Tibial nerve (tissue), 4 donors: ENCODE results near the gene IQGAP2. TPM values are rescaled to one million over a fixed set of nuclear protein-coding genes. Genes with fewer than 3 reads are reported as not detected.

Experiments used
- DNase-seq, 2 donors: peaks; one replicate each; pipeline ENCODE4 v3.0.0-alpha.2; 2019; ENCODE audit warnings: low spot score in 2 of 2
- H3K27ac ChIP-seq, 4 donors: fragments of 200-600 bp; sonication (generic) in 3 of 4; one replicate each; pipeline ENCODE4 v1.5.1; 2017 to 2019; ENCODE audit warnings: mild to moderate bottlenecking in 1 of 4
- H3K27me3 ChIP-seq, 2 donors: fragments of 200-600 bp; sonication (generic) in 1 of 2; one replicate each; pipeline versions ENCODE4 v1.5.1 to v1.6.0; 2017 to 2019
- H3K36me3 ChIP-seq, 3 donors: fragments of 200-600 bp; sonication (generic); one replicate each; pipeline ENCODE4 v1.5.1; 2018 to 2019
- H3K4me1 ChIP-seq, 4 donors: fragments of 200-600 bp; sonication (generic) in 3 of 4; one replicate each; pipeline ENCODE4 v1.5.1; 2017 to 2019
- H3K4me3 ChIP-seq, 4 donors: fragments of 200-600 bp; sonication (generic) in 3 of 4; one replicate each; pipeline ENCODE4 v1.5.1; 2017 to 2019; ENCODE audit warnings: mild to moderate bottlenecking in 1 of 4, moderate library complexity in 1 of 4
- H3K9me3 ChIP-seq, 4 donors: fragments of 200-600 bp; sonication (generic) in 3 of 4; one replicate each; pipeline ENCODE4 v1.5.1; 2017 to 2019
- EP300 ChIP-seq, 2 donors: sonication (generic); formaldehyde crosslinking; IDR thresholded peaks; one replicate each; pipeline ENCODE4 v1.6.1; 2017; ENCODE audit warnings: antibody characterized with exemption in 2 of 2, mild to moderate bottlenecking in 1 of 2
- POLR2A ChIP-seq, 2 donors: fragments of 450-650 bp; IDR thresholded peaks; one replicate each; pipeline ENCODE4 v1.6.1; 2017; ENCODE audit warnings: antibody characterized with exemption in 2 of 2, mild to moderate bottlenecking in 2 of 2, moderate library complexity in 2 of 2
- WGBS, 2 donors: methylation state at CpG; one replicate each; pipeline ENCODE4 v1.1.5; 2018; 5-methylcytosine and 5-hydroxymethylcytosine counted together
- total RNA-seq, 4 donors: library from RNA; depleted of rRNA; stranded (reverse); fragments of >200 nt; gene quantifications; one replicate each; pipeline ENCODE4 v1.1.0, GENCODE V29; 2016
- TF ChIP-seq, protein P1 (sequence below), 5 experiments: fragments of 200-600 bp in 3 of 5; fragments of 450-650 bp in 2 of 5; sonication (generic) in 3 of 5; IDR thresholded peaks; one replicate each; pipeline ENCODE4 v1.5.1; 2016 to 2019; ENCODE audit warnings: antibody characterized with exemption in 5 of 5, mild to moderate bottlenecking in 3 of 5, moderate library complexity in 2 of 5

The IQGAP2 gene
- total RNA-seq, 4 donors from 2014 or later = 42.8 to 58.2 (median 52.3) TPM

DNA sequence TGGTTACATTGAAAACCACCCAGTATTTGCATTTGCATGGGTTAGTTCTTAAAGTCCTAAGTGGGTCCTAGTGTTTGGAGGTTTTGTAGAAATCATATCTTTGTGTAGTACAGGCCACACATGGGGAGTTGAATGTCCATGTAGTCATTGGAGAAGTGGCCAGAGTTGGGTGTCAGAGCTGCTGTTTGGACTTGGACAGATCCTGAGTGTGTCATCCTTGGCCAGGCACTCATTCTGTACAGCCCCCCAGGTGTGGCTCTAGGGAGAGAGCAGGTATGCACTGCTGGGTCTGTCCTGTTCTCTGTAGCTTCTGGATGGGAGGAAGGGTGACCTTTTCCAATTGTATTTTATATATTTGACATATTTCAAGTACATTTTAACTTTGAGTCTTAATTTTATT is 82.4 kb downstream of the IQGAP2 start:
- Histone ChIP-seq H3K4me3 (no peak overlapping the region), H3K36me3 (no peaks in the 10 kb centered on the region), H3K9me3 (no peaks in the 10 kb centered on the region), H3K27me3 (no peaks in the 10 kb centered on the region), H3K27ac (no peak overlapping the region), H3K4me1 (peaks cover 0 to 6% (median 3%) of the 10 kb centered on the region in 4 donors)
- no peak for DNase-seq
- TF ChIP-seq POLR2A (IDR thresholded peaks at IDR 0.05) (no peak), EP300 (IDR thresholded peaks at IDR 0.05) (no peak)
- TF ChIP-seq, protein P1, sequence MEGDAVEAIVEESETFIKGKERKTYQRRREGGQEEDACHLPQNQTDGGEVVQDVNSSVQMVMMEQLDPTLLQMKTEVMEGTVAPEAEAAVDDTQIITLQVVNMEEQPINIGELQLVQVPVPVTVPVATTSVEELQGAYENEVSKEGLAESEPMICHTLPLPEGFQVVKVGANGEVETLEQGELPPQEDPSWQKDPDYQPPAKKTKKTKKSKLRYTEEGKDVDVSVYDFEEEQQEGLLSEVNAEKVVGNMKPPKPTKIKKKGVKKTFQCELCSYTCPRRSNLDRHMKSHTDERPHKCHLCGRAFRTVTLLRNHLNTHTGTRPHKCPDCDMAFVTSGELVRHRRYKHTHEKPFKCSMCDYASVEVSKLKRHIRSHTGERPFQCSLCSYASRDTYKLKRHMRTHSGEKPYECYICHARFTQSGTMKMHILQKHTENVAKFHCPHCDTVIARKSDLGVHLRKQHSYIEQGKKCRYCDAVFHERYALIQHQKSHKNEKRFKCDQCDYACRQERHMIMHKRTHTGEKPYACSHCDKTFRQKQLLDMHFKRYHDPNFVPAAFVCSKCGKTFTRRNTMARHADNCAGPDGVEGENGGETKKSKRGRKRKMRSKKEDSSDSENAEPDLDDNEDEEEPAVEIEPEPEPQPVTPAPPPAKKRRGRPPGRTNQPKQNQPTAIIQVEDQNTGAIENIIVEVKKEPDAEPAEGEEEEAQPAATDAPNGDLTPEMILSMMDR (IDR thresholded peaks at IDR 0.05) = no peak

DNA sequence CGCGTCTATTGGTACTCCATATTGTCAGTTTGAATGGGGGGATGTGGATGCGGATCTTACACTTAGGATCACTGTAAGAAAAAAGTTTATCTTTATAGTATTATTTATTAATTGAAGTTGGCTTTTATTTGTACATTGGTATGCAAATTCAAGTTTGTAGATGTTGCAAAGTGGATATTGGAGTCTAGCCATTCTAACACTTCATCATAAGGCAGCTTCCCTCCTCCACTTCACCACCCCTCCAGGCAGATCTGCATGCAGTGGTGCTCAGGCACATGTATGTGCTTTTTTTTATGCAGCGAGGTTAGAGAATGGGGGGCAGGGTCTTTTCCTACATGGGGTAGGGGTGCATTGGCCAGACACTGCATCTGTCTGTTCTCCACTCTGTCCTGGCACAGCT is 84.3 kb downstream of the IQGAP2 start:
- peaks cover 0 to 6% (median 3%) of the 10 kb centered on the region in 4 donors for H3K4me1 ChIP-seq
- H3K27ac ChIP-seq = no peak overlapping the region
- no peaks in the 10 kb centered on the region for H3K9me3 ChIP-seq
- DNase-seq = no peak
- no peaks in the 10 kb centered on the region for H3K36me3 ChIP-seq
- TF ChIP-seq POLR2A (IDR thresholded peaks at IDR 0.05) = no peak
- TF ChIP-seq EP300 (IDR thresholded peaks at IDR 0.05) = no peak
- TF ChIP-seq, protein P1 (IDR thresholded peaks at IDR 0.05) = no peak
- H3K4me3 ChIP-seq = no peak overlapping the region
- no peaks in the 10 kb centered on the region for H3K27me3 ChIP-seq
- 97 to 98% methylated on average over 4 of the region's 4 CpGs for WGBS, 2 donors

DNA sequence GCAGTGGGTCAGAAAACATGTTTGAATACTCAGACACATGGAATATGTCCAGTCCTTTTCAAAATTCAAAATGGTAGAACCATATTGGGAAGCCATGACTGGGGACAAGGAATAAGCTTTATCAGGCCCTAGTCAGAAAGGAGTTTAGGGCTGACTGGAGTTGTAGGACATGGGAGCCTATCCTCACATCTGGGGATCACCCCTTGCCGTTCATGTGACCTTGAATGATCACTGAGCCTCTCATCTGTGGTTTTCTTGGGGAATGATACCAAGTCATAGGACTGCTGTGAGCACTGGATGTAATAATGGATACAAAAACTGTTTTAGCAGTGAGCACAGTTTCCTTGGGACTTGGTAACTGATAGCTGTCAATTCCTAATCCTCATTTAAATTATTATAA is 84.7 kb downstream of the IQGAP2 start:
- TF ChIP-seq, protein P1 (IDR thresholded peaks at IDR 0.05) = no peak
- TF ChIP-seq EP300 (IDR thresholded peaks at IDR 0.05) = no peak
- no peak for TF ChIP-seq POLR2A (IDR thresholded peaks at IDR 0.05)
- Histone ChIP-seq H3K27ac (no peak overlapping the region), H3K4me1 (peaks cover 0 to 6% (median 3%) of the 10 kb centered on the region in 4 donors), H3K27me3 (no peaks in the 10 kb centered on the region), H3K4me3 (no peak overlapping the region), H3K36me3 (no peaks in the 10 kb centered on the region), H3K9me3 (no peaks in the 10 kb centered on the region)
- WGBS, 2 donors = 79 to 85% methylated on average over 1 of the region's 1 CpG
- DNase-seq = no peak

DNA sequence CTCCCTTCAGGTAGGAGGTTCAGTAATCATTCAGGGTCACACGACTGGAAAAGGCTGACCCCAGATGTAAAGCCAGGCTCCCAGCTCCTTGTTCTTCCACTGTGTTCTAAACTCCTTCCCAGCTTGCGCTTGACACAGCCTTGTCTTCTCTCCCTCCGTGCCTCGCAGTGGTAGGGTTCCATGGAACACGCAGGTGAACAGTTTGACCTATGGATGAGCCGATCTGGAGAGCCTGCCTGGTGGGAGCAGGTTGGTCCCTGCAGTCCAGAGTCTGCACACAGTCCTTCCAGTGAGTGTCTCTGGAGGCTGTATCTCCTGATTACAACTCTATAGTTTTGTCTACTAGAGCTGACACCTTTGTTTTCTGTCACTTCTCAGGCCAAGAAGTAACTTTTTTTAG is 85.9 kb downstream of the IQGAP2 start:
- no peaks in the 10 kb centered on the region for H3K9me3 ChIP-seq
- no peak overlapping the region for H3K27ac ChIP-seq
- H3K4me1 ChIP-seq = peaks cover 0 to 6% (median 3%) of the 10 kb centered on the region in 4 donors
- no peak overlapping the region for H3K4me3 ChIP-seq
- no peak for DNase-seq
- TF ChIP-seq, protein P1 (IDR thresholded peaks at IDR 0.05) = no peak
- TF ChIP-seq EP300 (IDR thresholded peaks at IDR 0.05) = no peak
- TF ChIP-seq POLR2A (IDR thresholded peaks at IDR 0.05) = no peak
- H3K27me3 ChIP-seq = no peaks in the 10 kb centered on the region
- no peaks in the 10 kb centered on the region for H3K36me3 ChIP-seq
- WGBS, 2 donors = 86 to 87% methylated on average over 6 of the region's 6 CpGs

DNA sequence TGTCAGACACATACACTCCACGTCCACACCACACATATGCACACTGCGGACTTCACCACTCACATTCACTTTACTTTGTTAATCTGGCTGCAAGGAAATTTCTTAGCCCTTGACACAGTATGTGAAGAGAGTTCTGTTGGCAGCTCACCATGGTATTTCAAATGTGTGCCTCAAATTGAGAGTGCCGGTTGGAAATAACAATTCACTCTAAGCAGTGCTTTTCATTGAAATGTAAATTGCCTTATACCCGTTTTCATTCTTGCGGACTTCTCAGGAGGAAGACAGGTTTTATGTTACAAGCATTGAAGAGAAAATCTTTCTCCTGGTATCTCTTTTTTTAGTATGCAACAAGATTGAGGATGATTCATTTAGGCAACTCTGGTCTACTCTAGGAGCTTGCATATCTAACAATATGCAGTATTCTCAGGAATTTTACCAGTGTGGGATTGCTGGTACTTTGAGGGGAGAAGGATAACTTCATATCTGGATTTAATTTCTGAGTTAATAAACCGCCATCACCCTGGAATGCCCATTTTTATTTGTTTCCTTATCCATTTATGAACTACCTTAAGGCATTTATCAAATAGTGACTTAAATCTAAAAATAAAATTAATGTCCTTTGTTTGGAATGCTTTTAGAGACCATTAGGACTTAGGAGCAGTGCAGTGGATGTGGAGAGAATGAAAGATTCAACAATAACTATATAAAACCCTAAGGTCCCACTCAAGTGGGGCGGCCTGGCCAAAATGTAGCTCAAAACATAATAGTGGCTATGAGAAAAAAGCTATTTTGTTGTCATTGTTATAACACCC is 87.0 kb downstream of the IQGAP2 start:
- Histone ChIP-seq H3K27ac (no peak overlapping the region), H3K36me3 (no peaks in the 10 kb centered on the region), H3K27me3 (no peaks in the 10 kb centered on the region), H3K4me3 (no peak overlapping the region), H3K4me1 (peaks cover 0 to 6% (median 3%) of the 10 kb centered on the region in 4 donors), H3K9me3 (no peaks in the 10 kb centered on the region)
- WGBS, 2 donors = 68 to 69% methylated on average over 7 of the region's 7 CpGs
- TF ChIP-seq EP300 (IDR thresholded peaks at IDR 0.05) = no peak
- TF ChIP-seq, protein P1 (IDR thresholded peaks at IDR 0.05) = no peak
- TF ChIP-seq POLR2A (IDR thresholded peaks at IDR 0.05) = no peak
- DNase-seq = no peak
